Measurements from ENCODE around the gene HSPB2.

DNA sequence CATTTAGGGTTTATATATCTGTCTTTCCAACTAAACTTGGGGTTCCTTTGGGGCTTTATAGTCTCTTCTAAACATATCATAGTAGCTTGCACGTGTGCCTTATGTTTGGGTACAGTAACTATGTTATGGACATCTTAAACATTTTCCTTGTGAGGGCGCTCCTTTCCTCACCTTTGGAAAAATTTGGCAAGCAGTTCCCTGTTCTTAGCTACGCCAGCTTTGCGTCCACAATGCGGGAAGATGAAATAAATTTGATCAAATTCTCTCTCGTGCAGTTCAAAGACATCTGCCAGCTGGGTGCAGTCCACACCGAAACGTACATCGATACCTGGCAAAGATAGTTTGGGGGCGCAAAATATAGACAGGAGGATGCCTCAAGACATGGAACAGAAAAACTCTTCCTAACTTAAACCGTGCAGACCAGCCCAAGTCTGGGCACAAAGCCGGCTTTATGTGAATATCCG, 34.1 kb upstream of the HSPB2 start:
- no peak for TF ChIP-seq POLR2A (IDR thresholded peaks at IDR 0.05)
- TF ChIP-seq, protein P1, sequence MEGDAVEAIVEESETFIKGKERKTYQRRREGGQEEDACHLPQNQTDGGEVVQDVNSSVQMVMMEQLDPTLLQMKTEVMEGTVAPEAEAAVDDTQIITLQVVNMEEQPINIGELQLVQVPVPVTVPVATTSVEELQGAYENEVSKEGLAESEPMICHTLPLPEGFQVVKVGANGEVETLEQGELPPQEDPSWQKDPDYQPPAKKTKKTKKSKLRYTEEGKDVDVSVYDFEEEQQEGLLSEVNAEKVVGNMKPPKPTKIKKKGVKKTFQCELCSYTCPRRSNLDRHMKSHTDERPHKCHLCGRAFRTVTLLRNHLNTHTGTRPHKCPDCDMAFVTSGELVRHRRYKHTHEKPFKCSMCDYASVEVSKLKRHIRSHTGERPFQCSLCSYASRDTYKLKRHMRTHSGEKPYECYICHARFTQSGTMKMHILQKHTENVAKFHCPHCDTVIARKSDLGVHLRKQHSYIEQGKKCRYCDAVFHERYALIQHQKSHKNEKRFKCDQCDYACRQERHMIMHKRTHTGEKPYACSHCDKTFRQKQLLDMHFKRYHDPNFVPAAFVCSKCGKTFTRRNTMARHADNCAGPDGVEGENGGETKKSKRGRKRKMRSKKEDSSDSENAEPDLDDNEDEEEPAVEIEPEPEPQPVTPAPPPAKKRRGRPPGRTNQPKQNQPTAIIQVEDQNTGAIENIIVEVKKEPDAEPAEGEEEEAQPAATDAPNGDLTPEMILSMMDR (IDR thresholded peaks at IDR 0.05), result no peak
